Parathyroid adenoma (tissue), 2 donors: Measurements from ENCODE around the gene FAXC.

Source experiments
- H2AFZ ChIP-seq: fragments of 300-600 bp; sonication (generic); one replicate; pipeline ENCODE4 v1.7.0; 2017; ENCODE audit warnings: antibody characterized with exemption, mild to moderate bottlenecking
- H3K27ac ChIP-seq: fragments of 300-600 bp; sonication (generic); one replicate; pipeline ENCODE4 v1.7.0; 2017
- H3K27me3 ChIP-seq: fragments of 300-600 bp; sonication (generic); one replicate; pipeline ENCODE4 v1.7.0; 2017; ENCODE audit warnings: low read length; ENCODE audit not compliant: control insufficient read depth, insufficient read depth
- H3K36me3 ChIP-seq: fragments of 300-600 bp; sonication (generic); one replicate; pipeline ENCODE4 v1.7.0; 2017; ENCODE audit warnings: low read length; ENCODE audit not compliant: control insufficient read depth, insufficient read depth
- H3K4me1 ChIP-seq: fragments of 300-600 bp; sonication (generic); one replicate; pipeline ENCODE4 v1.7.0; 2017; ENCODE audit warnings: control low read depth
- H3K4me2 ChIP-seq: fragments of 300-600 bp; sonication (generic); one replicate; pipeline ENCODE4 v1.7.0; 2017; ENCODE audit warnings: low read length
- H3K4me3 ChIP-seq: fragments of 300-600 bp; sonication (generic); one replicate; pipeline ENCODE4 v1.7.0; 2017; ENCODE audit warnings: low read depth, low read length
- H3K79me2 ChIP-seq: fragments of 300-600 bp; sonication (generic); one replicate; pipeline ENCODE4 v1.7.0; 2017; ENCODE audit warnings: control low read depth
- H3K9ac ChIP-seq: fragments of 300-600 bp; sonication (generic); one replicate; pipeline ENCODE4 v1.7.0; 2017; ENCODE audit warnings: mild to moderate bottlenecking
- H3K9me3 ChIP-seq: fragments of 300-600 bp; sonication (generic); one replicate; pipeline ENCODE4 v1.7.0; 2017; ENCODE audit warnings: low read length; ENCODE audit not compliant: control insufficient read depth
- CTCF ChIP-seq: fragments of 300-600 bp; sonication (generic); IDR thresholded peaks from one replicate; pipeline ENCODE4 v1.7.0; 2017; ENCODE audit warnings: antibody characterized with exemption, mild to moderate bottlenecking
- donor health status: primary hyperparathyroidism.

The FAXC gene

GRCh38 chr6:99287523-99287922 is 62.0 kb downstream of the FAXC start:
- Histone ChIP-seq H2AFZ (no peak overlapping the region), H3K27ac (no peak overlapping the region), H3K9me3 (no peaks in the 10 kb centered on the region), H3K27me3 (no peaks in the 10 kb centered on the region), H3K4me1 (no peaks in the 10 kb centered on the region), H3K4me2 (no peak overlapping the region), H3K4me3 (no peak overlapping the region), H3K9ac (no peak overlapping the region), H3K36me3 (no peaks in the 10 kb centered on the region), H3K79me2 (no peaks in the 10 kb centered on the region)
- TF ChIP-seq CTCF: no peak

GRCh38 chr6:99285881-99286280 is 63.6 kb downstream of the FAXC start:
- Histone ChIP-seq H3K4me1 (no peaks in the 10 kb centered on the region), H3K27ac (no peak overlapping the region), H3K9me3 (no peaks in the 10 kb centered on the region), H3K4me2 (no peak overlapping the region), H2AFZ (no peak overlapping the region), H3K36me3 (no peaks in the 10 kb centered on the region), H3K9ac (no peak overlapping the region), H3K4me3 (no peak overlapping the region), H3K27me3 (no peaks in the 10 kb centered on the region), H3K79me2 (no peaks in the 10 kb centered on the region)
- TF ChIP-seq CTCF: no peak

- no peaks in the 10 kb centered on the region for H3K9me3 ChIP-seq
- H3K27ac ChIP-seq: no peak overlapping the region
- no peak overlapping the region for H3K4me3 ChIP-seq
- TF ChIP-seq CTCF: peak; percentile 10
- no peak overlapping the region for H3K9ac ChIP-seq
- H2AFZ ChIP-seq: no peak overlapping the region
- H3K36me3 ChIP-seq: no peaks in the 10 kb centered on the region
- no peaks in the 10 kb centered on the region for H3K27me3 ChIP-seq
- no peak overlapping the region for H3K4me2 ChIP-seq
- H3K4me1 ChIP-seq: no peaks in the 10 kb centered on the region
- no peaks in the 10 kb centered on the region for H3K79me2 ChIP-seq
Observed at GRCh38 chr6:99282479-99283062, 66.9 kb downstream of the FAXC start.

- Histone ChIP-seq H3K4me1 (no peaks in the 10 kb centered on the region), H3K79me2 (no peaks in the 10 kb centered on the region), H3K9ac (no peak overlapping the region), H3K9me3 (no peaks in the 10 kb centered on the region), H3K4me3 (no peak overlapping the region), H3K27me3 (no peaks in the 10 kb centered on the region), H3K27ac (no peak overlapping the region), H3K4me2 (no peak overlapping the region), H3K36me3 (no peaks in the 10 kb centered on the region), H2AFZ (no peak overlapping the region)
- TF ChIP-seq CTCF: no peak
Observed at GRCh38 chr6:99276747-99277146, 72.7 kb downstream of the FAXC start.

- H3K9me3 ChIP-seq: no peaks in the 10 kb centered on the region
- H3K79me2 ChIP-seq: no peaks in the 10 kb centered on the region
- no peak for TF ChIP-seq CTCF
- H3K36me3 ChIP-seq: no peaks in the 10 kb centered on the region
- no peaks in the 10 kb centered on the region for H3K4me1 ChIP-seq
- no peak overlapping the region for H3K27ac ChIP-seq
- no peaks in the 10 kb centered on the region for H3K27me3 ChIP-seq
- H2AFZ ChIP-seq: no peak overlapping the region
- no peak overlapping the region for H3K4me3 ChIP-seq
- no peak overlapping the region for H3K4me2 ChIP-seq
- no peak overlapping the region for H3K9ac ChIP-seq
Observed at GRCh38 chr6:99270826-99271225, 78.6 kb downstream of the FAXC start.
